ENCODE data around the gene RFK. TPM values are rescaled to one million over a fixed set of nuclear protein-coding genes. Genes with fewer than 3 reads are reported as not detected.

The RFK gene
- total and polyA plus RNA-seq, 2 of the 13 experiments (the other 11 are each of a cell fraction or from before 2014, with no cell fraction given) = 18.2 to 37.2 TPM

DNA sequence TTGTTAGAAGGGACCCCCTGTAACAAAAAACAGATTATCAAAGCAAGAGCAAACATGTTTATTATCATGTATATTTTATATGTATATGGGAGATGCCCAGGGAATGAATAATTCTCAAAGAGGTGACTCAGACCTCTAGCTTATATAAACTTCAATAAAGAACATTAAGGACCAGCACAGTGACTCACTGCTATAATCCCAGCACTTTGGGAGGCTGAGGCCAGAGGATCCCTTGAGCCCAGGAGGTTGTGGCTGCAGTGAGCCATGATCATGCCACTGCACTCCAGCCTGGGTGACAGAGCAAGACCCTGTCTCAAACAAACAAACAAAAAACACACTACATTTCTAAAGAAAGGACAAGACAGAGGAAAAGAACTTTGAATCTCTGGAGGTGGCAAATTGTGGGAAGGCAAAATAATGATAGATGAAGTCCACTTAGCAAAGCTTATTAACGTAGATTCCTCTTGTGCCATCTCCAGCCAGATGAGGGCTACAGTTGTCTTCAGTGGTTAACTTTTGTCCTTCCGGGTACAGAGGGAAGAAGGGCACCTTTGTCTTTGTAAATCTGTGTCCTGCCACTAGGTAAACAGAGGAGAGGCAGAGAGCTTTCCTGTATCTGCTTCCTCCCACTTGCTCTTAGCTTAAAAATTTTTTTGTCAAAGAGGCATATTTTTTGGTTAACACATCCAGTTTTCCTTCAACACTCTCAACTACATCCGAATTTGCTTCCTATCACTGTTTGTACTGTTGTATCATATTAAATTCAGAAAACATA is 7.5 kb upstream of the RFK start (continued):
- TF ChIP-seq ZNF318 (CRISPR knock-in tag; IDR thresholded peaks at IDR 0.05) (no peak), GMEB2 (CRISPR knock-in tag; IDR thresholded peaks at IDR 0.05; ENCODE audit: low read depth) (no peak), ZNF33B (CRISPR knock-in tag; IDR thresholded peaks at IDR 0.05) (no peak), KLF13 (CRISPR knock-in tag; IDR thresholded peaks at IDR 0.05) (no peak), ZNF678 (CRISPR knock-in tag; IDR thresholded peaks at IDR 0.05) (no peak), HES4 (CRISPR knock-in tag; IDR thresholded peaks at IDR 0.05; ENCODE audit: borderline replicate concordance) (no peak), SALL1 (CRISPR knock-in tag; IDR thresholded peaks at IDR 0.05) (peak; percentile 48; the same call in 1 of the 2 replicates), ZNF557 (CRISPR knock-in tag; IDR thresholded peaks at IDR 0.05) (no peak), NCOA5 (CRISPR knock-in tag; IDR thresholded peaks at IDR 0.05) (no peak), KAT8 (CRISPR knock-in tag; IDR thresholded peaks at IDR 0.05) (peak; percentile 80), ONECUT2 (CRISPR knock-in tag; IDR thresholded peaks at IDR 0.05) (no peak), CENPX (CRISPR knock-in tag; IDR thresholded peaks at IDR 0.05) (no peak), ZBTB4 (CRISPR knock-in tag; IDR thresholded peaks at IDR 0.05; ENCODE audit: borderline replicate concordance) (no peak), HOXA3 (CRISPR knock-in tag; IDR thresholded peaks at IDR 0.05) (peak; percentile 28; the same call in 1 of the 2 replicates), ZNF670 (CRISPR knock-in tag; IDR thresholded peaks at IDR 0.05; ENCODE audit: borderline replicate concordance) (no peak)
- TF ChIP-seq, protein P1, sequence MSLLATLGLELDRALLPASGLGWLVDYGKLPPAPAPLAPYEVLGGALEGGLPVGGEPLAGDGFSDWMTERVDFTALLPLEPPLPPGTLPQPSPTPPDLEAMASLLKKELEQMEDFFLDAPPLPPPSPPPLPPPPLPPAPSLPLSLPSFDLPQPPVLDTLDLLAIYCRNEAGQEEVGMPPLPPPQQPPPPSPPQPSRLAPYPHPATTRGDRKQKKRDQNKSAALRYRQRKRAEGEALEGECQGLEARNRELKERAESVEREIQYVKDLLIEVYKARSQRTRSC (CRISPR knock-in tag; IDR thresholded peaks at IDR 0.05; ENCODE audit: low read depth) = no peak

Data from HepG2 (cell line).